ENCODE results near the gene PLEKHH3.

Gene PLEKHH3, protein sequence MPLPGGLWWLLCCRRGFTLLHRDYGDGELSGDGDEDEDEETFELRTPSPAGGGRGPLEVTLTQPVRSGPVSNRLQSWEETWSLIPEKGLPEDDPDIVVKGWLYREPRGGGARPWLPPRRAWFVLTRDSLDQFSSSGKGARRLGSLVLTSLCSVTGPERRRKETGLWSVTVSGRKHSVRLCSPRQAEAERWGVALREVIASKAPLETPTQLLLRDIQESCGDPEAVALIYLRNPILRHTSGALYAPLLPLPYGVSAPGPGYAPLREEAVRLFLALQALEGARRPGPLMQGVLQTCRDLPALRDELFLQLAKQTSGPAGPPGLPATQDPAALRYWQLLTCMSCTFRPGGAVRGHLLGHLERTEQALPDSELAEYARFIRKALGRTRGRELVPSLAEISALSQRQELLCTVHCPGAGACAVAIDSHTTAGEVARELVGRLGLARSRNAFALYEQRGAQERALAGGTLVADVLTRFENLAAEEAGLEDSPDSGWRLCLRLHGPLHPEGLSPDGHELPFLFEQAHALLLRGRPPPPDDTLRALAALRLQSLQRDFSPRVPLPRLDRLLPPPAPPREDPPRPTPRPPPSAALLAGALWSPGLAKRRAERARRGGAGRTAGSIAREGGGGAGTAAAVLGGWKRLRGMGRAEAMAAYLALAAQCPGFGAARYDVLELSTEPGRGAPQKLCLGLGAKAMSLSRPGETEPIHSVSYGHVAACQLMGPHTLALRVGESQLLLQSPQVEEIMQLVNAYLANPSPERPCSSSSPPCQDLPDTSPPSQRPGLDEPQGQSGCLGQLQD

DNA sequence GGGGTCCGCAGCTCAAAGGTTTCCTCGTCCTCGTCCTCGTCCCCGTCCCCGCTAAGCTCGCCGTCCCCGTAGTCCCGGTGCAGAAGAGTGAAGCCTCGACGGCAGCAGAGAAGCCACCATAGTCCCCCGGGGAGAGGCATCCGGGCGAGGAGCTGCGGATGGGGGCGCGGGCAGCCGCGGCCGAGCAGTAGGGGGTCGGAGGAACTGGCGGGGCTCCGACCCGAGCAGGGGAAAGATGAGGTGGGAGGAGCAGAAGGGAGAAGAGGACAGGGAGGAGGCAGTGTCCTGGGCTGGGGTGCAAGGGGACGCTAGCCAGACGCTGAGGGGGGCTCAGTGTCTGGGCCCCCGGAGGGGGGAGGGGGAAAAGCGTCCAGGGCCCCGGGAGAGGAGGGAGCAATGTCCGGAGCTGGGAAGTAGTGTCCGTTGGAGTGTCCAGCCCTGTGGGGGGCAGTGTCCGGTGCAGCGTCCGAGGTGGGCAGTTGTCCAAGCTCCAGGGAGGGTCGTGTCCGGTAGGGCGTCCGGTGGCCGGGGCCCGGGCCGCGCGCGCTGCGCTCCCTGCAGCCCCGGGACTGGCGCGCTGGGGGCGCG, at the start of gene PLEKHH3:
TSS of gene PLEKHH3 (minus strand) at position 571 of the 588 bp plus-strand sequence. CDS start at position 140, 431 bp downstream.
- DNase-seq (ENCODE audit: low read depth in 2 of 2) = no peak

DNA sequence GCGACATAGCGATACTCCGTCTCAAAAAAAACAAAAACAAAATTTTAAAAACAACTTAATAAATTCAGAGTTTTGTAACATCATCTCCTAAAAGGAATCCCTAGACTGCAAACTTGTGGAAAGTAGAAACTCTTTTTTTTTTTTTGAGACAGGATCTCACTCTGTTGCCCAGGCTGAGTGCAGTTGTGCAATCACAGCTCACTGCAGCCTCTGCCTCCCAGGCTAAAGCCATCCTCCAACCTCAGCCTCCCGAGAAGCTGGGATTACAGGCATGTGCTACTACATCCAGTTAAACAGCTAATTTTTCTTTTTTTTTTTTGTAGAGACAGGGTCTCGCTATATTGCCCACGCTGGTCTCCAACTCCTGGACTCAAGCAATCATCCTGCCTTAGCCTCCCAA, 48.3 kb upstream of the PLEKHH3 start:
- DNase-seq (ENCODE audit: low read depth in 2 of 2) = no peak

DNA sequence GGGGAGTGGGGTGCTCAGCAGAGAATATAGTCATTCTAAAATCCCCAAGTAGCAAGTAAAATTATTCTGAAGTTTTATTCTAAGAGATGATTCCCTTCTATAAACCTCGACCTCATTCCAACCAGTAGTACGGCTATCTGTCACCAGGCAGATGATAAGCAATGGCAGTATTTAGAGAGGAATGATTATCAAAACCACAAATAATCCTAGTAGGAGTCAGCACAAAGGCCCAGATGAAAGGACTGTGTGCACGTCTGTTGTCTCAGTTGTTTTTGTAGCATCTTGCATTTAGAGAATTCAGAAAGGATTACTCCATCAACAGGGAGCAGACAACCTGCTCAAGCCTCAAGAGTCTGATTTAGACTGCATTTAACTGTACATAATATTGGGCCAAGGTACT, 46.8 kb upstream of the PLEKHH3 start:
- no peak for DNase-seq (ENCODE audit: low read depth in 2 of 2)

DNA sequence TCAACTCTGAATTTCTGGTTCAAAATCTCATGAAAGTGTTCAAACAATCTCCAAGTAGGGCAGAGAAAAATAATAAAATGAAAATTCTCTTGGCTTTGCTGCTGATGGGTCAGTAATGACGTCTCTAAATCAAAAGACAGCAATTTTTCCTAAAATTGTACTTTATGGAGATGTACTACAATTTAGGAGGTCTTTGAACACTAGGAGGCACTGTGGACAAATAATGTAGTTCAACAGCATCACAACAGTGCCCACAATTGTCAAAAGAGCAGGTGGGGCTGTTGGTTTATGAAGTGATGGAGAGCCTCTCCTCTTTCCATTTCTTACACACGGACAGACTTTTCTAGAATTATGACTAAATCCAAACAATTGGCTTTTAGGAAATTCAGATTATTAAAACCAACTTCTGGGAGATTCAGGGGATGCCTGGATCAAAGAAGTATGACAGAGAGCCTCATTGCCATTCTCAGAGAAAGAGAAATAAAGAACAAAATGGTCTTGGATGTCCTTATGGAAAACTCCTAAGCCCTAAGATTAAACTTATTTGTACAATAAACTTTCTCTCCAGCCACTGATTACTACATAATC, 44.3 kb upstream of the PLEKHH3 start:
- DNase-seq (ENCODE audit: low read depth in 2 of 2) = no peak

DNA sequence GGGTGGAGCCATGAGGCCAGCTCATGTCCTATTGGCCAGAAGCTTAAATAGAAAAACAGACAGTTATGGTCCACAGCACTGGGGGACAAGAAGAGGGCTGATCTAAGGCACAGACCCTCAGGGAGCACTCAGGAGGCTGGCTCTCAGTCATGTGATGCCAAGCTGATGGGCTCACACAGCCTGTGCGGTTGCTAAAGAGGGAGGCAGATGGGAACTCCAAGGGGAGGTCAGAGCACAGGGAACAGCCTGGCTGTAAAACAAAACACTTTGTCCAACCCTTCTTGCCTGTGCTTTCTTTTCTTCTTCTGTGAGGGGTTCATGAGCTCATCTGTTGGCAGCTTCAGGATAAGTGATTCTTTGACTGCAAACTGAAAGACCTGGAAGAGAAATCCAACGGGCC, 32.8 kb upstream of the PLEKHH3 start:
- no peak for DNase-seq (ENCODE audit: low read depth in 2 of 2)

DNA sequence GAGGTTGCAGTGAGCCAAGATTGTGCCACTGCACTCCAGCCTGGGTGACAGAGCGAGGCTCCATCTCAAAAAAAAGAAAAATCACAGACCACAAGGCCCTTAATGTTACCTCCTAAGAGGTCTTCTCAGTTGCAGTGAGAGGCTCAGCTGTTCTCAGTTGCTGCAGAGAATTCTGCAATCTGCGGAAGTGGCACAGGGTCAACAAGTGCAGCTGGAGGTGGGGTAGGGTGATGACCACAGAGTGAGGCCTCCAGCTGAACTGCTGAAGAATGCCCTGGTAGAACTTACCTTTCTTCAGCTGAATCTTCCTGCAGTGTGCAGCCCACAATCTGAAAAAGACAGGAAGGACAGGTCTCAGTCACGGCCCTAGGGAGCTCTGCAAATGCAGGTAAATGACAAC, 31.8 kb upstream of the PLEKHH3 start:
- no peak for DNase-seq (ENCODE audit: low read depth in 2 of 2)

DNA sequence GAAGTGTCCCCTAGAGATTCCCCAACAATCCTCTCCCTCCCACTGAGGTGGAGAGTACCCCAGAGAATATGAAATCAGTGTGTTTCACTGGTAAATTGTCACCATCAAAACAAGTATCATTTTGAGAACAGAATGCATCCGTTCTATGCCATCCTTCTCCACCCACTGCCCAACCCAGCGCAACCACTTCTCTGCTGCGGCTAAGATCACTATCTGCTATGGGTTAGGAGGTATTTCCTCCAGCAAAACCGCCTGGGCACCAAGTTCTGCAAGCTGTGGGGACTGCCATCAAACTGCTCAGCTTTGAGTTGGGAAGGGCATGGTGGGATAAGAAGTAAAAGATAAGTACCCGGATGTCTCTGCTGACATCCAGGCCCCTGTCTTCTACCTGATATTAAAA, 29.9 kb upstream of the PLEKHH3 start:
- DNase-seq (ENCODE audit: low read depth in 2 of 2) = peak in 1 of 2 donors; percentile 5

DNA sequence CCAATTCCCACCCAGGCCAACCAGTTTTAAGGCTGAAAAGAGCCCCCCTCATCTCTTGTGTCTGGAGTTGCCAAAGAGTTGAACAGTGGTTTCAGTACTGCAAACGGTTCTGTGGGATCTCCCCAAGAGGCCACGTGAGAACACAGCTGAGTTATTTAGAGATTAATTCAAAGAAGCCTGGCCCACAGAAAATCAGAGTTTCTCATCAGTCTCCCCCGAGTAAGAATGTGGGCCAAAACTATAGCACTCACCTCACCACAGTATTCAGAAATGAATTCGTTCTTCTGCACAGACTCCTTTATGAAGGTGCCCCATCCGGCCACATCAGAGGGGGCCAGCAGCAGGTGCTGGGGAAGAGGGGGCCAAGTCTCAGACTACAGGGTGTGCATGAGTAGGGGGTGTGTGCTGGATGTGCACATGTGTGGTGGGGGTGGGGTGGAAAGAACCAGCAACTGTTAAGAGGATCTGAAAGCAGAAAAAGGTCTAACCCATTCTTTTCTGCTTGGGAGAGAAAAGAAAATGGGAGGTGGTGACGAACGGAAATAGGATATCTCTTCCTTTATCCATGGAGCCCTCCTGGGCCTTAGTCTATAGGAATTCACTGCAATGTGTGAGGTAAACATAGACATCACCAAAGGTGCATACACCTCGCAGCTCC, 28.2 kb upstream of the PLEKHH3 start:
- no peak for DNase-seq (ENCODE audit: low read depth in 2 of 2)

DNA sequence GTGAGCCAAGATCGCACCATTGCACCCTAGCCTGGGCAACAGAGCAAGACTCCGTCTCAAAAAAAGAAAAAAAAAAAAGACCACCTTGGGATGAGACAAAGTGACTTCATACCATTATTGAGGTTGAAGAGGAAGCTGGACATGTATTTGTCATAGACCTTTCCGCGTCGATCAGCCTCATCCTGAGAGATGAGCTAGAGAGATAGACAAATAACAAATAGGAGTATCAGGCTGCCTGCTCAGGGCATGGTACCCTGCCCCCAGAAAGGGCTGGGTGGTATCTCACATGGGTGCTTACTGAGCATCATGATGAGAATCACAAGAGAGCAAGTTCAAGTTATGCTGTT, 27.7 kb upstream of the PLEKHH3 start:
- no peak for DNase-seq (ENCODE audit: low read depth in 2 of 2)

DNA sequence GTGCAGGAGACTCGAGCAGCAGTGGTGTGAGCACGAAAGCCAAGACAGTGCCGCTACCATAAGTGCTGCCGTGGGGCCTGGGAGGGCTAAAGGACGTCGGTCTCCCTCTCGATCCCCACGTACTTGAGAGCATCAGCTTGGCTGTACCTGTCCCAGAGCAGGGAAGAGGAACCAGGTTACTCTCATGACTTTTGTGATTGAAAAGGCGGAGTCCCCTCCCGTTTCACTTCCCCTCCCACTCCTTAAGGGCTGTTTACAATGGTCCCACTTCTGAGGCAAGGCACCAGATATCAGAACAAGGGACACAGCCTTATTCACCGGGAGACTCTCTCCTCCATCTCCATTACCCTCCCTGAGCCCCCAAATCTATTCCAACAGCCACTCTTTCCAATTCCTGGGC, 25.7 kb upstream of the PLEKHH3 start:
- no peak for DNase-seq (ENCODE audit: low read depth in 2 of 2)

DNA sequence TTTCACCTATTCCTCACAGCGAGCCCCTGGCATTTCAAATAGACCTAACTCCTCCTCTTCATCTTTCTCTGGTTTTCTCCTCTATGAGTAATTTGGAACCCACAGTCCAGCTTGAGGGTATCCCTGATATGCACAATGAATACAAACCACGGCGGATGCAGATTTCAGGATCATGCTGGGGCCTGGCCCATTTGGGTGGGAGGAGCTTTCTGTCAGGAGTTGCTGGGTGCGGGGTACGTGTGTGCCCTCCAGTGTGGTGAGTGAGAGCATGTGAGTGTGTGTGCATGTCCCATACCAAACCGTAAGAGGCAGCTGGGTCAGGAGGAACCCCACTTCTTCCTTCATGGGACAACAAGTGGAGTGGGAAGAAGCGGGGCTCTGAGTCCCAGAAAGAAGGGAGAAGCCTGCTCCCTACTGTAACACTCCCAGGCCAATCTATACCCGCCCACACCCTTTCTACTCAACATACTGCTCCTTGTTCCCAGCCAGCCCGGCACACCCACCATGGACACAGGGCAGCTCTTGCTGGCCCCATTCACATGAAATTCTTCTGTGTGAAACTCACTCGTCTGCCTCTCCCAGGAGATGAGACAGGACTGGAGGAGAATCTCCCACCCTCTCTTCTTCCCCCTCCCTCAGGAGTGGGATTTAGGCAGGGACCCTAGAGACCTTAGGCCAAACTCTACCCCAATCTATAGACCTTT, 23.9 kb upstream of the PLEKHH3 start:
- no peak for DNase-seq (ENCODE audit: low read depth in 2 of 2)

DNA sequence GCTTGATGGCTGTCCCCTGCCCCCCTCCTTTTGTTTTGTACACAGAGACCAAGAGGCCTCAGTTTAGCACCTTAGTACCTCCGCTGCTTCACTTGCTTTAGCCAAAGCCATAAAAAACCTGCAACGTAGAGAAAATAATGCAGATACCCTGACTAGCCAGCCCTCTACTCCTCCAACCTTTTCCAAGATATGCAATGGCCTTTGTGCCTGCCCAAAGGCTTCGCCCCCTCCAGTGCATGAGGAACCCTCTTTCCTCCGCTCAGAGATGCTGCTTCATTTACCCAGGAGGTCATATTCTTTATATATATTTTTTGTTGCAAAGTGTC, 22.6 kb upstream of the PLEKHH3 start:
- DNase-seq (ENCODE audit: low read depth in 2 of 2) = no peak

DNA sequence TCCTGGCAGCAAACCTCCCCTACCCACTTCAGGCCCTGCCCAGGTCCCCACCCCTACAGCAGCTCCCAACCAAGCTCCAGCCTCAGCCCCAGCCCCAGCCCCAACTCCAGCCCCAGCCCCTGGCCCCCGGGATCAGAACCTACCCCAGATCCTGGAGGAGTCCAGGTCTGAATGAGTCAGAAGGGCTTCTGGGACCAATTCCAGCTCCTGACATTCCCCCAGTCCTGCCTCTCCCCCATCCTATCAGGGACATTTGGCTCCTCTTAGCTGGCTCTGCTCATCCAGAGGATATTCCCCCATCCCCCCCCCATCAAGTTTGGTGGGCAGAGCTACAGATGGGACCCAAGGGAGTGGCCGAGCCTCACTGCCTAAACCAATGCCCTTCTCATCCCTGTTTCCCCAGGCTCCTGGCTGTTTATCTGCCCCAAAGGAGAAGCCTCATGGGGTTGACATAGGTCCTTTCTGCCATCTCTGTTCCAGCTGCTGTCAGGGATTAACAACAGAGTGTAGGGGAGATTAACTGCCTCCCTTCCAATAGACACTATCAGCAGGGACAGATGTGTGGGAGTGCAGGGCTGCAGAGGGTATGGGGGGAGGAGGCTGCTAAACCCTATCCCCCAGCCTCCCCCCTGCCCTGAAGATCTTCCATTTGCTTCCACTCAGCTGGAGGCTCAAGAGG, 22.1 kb upstream of the PLEKHH3 start:
- no peak for DNase-seq (ENCODE audit: low read depth in 2 of 2)

DNA sequence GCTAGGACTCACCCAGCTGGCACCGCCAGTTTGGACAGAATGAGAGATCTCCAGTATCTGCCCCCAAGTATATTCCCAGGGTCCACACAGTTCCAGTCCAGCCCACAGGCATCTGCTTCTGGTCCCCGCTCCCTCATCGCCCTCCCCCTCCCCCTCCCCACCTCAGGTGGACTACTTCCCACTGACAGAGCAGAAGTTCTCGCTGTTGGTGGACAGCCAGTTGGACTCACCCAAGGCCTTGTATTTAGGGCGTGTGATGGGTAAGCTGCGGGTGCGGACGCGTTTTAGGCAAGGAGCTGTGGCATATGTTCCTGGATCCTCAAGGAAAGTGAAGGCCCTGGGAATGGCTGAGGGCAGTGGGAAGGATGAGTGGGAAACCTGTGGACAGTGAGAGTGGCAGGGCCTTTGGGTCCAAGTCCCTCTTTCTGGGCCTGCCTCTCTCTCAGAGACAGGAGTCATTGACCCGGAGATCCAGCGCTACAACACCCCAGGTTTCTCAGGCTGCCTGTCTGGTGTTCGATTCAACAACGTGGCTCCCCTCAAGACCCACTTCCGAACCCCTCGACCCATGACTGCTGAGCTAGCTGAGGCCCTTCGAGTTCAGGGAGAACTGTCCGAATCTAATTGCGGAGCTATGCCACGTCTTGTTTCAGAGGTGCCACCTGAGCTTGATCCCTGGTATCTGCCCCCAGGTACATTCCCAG, 20.5 kb upstream of the PLEKHH3 start:
- DNase-seq (ENCODE audit: low read depth in 2 of 2) = no peak

DNA sequence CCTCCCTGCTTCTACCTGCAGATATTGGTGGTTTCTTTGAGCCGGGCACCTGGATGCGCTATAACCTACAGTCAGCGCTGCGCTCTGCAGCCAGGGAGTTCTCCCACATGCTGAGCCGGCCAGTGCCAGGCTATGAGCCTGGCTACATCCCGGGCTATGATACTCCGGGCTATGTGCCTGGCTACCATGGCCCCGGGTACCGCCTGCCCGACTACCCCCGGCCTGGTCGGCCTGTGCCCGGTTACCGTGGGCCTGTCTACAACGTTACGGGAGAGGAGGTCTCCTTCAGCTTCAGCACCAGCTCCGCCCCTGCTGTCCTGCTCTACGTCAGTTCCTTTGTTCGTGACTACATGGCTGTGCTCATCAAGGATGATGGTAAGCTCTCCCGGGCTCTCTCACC, 18.7 kb upstream of the PLEKHH3 start:
- DNase-seq (ENCODE audit: low read depth in 2 of 2) = no peak

DNA sequence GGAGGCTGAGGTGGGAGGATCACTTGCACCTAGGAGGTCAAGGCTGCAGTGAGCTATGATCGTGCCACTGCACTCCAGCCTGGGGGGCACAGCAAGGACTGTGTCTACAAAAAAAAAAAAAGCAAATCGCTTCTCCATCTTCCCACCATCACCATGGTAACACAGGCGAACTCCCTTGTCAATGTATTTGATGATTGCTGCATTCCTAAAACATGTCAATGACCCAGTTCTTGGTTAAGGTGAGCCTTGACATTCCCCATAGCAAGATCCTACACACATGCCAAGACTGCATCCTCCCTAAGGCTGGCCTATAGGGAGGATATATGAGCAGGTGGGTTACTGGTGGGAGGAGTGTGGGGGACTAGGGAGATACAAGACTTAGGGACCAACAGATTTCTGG, 17.7 kb upstream of the PLEKHH3 start:
- no peak for DNase-seq (ENCODE audit: low read depth in 2 of 2)

DNA sequence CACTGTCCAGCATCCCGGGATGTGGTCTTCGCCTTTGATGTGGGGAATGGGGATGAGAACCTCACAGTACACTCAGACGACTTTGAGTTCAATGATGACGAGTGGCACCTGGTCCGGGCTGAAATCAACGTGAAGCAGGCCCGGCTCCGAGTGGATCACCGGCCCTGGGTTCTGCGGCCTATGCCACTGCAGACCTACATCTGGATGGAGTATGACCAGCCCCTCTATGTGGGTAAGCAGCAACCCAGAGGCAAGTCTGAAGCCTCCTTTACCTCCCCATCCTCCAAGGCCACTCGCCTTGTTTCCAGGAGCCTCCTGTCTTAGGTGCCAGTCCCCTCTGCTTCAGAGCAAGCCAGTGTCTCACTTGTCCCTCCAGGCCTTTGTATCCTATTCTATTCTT, 15.7 kb upstream of the PLEKHH3 start:
- no peak for DNase-seq (ENCODE audit: low read depth in 2 of 2)

DNA sequence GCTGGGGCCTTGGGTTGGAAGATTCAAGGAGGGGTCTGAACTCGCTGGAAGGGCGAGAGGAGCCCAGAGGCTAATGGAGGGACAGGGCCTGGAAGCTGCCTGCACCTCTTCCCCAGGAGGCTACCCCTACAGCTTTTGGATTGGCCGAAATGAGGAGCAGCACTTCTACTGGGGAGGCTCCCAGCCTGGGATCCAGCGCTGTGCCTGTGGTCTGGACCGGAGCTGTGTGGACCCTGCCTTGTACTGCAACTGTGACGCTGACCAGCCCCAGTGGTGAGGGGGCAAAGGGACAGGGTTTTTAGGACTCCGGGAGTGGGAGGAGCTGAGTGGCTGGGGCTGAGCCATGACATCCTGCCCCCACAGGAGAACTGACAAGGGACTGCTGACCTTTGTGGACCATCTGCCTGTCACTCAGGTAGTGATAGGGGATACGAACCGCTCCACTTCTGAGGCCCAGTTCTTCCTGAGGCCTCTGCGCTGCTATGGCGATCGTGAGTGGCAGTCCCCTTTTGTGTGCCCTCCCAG, 14.3 kb upstream of the PLEKHH3 start:
- DNase-seq (ENCODE audit: low read depth in 2 of 2) = no peak

DNA sequence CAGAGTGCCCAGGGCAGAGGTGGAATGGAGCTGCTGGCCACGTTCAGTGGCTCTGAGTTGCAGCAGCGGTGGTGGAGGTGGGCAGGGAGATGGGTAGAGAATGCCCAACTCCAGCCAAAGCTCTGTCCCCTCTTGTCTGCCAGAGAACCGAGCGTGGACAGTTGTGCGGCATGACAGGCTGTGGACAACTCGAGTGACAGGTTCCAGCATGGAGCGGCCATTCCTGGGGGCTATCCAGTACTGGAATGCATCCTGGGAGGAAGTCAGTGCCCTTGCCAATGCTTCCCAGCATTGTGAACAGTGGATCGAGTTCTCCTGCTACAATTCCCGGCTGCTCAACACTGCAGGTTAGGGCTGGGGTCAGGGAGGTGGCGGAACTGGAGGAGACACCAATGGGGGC, 13.8 kb upstream of the PLEKHH3 start:
- DNase-seq (ENCODE audit: low read depth in 2 of 2) = no peak

DNA sequence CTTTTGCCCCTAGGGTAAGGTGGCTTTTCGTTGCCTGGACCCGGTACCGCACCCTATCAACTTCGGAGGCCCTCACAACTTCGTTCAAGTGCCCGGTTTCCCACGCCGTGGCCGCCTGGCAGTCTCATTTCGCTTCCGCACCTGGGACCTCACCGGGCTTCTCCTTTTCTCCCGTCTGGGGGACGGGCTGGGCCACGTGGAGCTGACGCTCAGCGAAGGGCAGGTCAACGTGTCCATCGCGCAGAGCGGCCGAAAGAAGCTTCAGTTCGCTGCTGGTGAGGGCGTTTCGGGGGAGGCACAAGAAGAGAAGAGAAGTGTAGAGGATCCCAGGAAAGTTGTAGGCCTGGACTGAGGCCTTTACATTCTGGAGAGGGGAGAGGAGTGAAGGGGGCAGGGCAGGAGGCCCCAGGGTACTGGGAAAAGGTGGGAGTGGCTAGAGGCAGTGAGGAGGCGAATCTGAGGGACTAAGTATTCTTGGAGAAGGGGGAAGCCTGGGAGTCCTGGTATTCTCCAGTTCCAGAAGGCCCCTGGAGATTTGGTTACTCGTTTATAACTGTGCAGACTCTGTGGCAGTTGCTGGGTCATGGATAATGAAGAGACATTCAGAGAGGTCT, 11.0 kb upstream of the PLEKHH3 start:
- DNase-seq (ENCODE audit: low read depth in 2 of 2) = no peak

Measured in stimulated activated CD4-positive, alpha-beta T cell treated with anti-CD3 and anti-CD28 coated beads, Interleukin-1b, Interleukin-23, amount 100 ng/mL, for 1 hour (primary cell).